Astrocyte (in vitro differentiated cells and primary cell): Measurements from ENCODE around the gene UBP1.

Source experiments
- EZH2 ChIP-seq: IDR thresholded peaks from 2 replicates; pipeline ENCODE4 v1.6.1; 2012; ENCODE audit warnings: mild to moderate bottlenecking, low read length, inconsistent platforms; ENCODE audit not compliant: insufficient read depth
- TF ChIP-seq, protein P1 (sequence below): IDR thresholded peaks from 2 replicates; pipeline ENCODE4 v1.5.1; 2011; ENCODE audit warnings: low read depth, mild to moderate bottlenecking, inconsistent platforms, low read length, moderate library complexity; ENCODE audit not compliant: insufficient read depth

- TF ChIP-seq, protein P1, sequence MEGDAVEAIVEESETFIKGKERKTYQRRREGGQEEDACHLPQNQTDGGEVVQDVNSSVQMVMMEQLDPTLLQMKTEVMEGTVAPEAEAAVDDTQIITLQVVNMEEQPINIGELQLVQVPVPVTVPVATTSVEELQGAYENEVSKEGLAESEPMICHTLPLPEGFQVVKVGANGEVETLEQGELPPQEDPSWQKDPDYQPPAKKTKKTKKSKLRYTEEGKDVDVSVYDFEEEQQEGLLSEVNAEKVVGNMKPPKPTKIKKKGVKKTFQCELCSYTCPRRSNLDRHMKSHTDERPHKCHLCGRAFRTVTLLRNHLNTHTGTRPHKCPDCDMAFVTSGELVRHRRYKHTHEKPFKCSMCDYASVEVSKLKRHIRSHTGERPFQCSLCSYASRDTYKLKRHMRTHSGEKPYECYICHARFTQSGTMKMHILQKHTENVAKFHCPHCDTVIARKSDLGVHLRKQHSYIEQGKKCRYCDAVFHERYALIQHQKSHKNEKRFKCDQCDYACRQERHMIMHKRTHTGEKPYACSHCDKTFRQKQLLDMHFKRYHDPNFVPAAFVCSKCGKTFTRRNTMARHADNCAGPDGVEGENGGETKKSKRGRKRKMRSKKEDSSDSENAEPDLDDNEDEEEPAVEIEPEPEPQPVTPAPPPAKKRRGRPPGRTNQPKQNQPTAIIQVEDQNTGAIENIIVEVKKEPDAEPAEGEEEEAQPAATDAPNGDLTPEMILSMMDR, result no peak
- no peak for TF ChIP-seq EZH2
Measured at GRCh38 chr3:33467786-33468185, 27.6 kb upstream of the UBP1 start.
